H1 (cell line): Measurements from ENCODE around the gene RELN.

Experiments used
- CHD2 ChIP-seq: IDR thresholded peaks from 2 replicates; pipeline ENCODE4 v1.6.1; 2012; ENCODE audit warnings: low read length, improper control_type of control experiment
- GABPA ChIP-seq: IDR thresholded peaks from 2 replicates; pipeline ENCODE4 v1.6.1; 2011; ENCODE audit warnings: mild to moderate bottlenecking, low read length, moderate library complexity, borderline replicate concordance; ENCODE audit not compliant: insufficient read depth
- POLR2AphosphoS5 ChIP-seq: IDR thresholded peaks from 2 replicates; pipeline ENCODE4 v1.6.1; 2011; ENCODE audit warnings: low read depth, low read length
- RAD21 ChIP-seq, 2 experiments: IDR thresholded peaks in 1 of 2; conservative IDR thresholded peaks in 1 of 2; 2 replicates each; pipeline ENCODE4 v1.6.1; 2011; ENCODE audit warnings: low read depth in 2 of 2, low read length in 2 of 2, improper control_type of control experiment in 1 of 2, inconsistent platforms in 1 of 2, mild to moderate bottlenecking in 1 of 2, moderate library complexity in 1 of 2
- SP2 ChIP-seq: IDR thresholded peaks from 2 replicates; pipeline ENCODE4 v1.6.1; 2012; ENCODE audit warnings: mild to moderate bottlenecking, low read length, inconsistent platforms
- SUZ12 ChIP-seq: fragments of 200-600 bp; sonication (generic); IDR thresholded peaks from 2 replicates; pipeline ENCODE4 v1.6.1; 2012; ENCODE audit warnings: mild to moderate bottlenecking, inconsistent platforms, low read length, moderate library complexity, mixed read lengths
- TEAD4 ChIP-seq: IDR thresholded peaks from 2 replicates; pipeline ENCODE4 v1.6.1; 2012; ENCODE audit warnings: low read depth, low read length, inconsistent platforms, mixed read lengths
- ZNF274 ChIP-seq: IDR thresholded peaks from 2 replicates; pipeline ENCODE4 v1.7.0; 2012; ENCODE audit warnings: low read length, borderline replicate concordance; ENCODE audit errors: extremely low read depth
- TF ChIP-seq, protein P1 (sequence below), 3 experiments: IDR thresholded peaks; 1 replicate in 2 of 3; 2 replicates in 1 of 3; pipeline versions ENCODE4 v1.5.1 to v1.6.1; 2011; ENCODE audit warnings: low read length in 3 of 3, mild to moderate bottlenecking in 3 of 3, inconsistent platforms in 2 of 3, low read depth in 1 of 3, moderate library complexity in 1 of 3; ENCODE audit not compliant: insufficient read depth in 1 of 3; ENCODE audit errors: control extremely low read depth in 1 of 3

DNA sequence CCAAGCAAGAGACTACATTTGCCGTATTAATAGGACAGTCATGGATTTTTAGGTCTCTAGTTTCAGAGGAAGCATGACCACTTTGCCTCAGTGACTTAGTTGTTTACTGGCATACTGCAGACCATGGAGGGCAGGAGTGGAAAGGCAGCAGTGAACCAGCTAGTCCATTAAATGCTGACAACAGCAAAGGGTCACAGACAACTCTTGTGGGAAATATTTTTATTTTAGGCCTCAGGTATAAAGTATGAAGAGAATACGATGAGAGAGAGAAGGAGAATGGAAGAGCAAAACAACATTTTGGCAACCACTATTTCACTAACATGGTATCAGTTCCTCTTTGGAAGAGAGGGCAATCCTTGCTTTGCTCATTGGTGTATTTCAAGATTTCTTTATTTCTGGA is 118.0 kb downstream of the RELN start:
- TF ChIP-seq ZNF274, result no peak
- no peak for TF ChIP-seq POLR2AphosphoS5
- no peak for TF ChIP-seq CHD2
- TF ChIP-seq, protein P1, sequence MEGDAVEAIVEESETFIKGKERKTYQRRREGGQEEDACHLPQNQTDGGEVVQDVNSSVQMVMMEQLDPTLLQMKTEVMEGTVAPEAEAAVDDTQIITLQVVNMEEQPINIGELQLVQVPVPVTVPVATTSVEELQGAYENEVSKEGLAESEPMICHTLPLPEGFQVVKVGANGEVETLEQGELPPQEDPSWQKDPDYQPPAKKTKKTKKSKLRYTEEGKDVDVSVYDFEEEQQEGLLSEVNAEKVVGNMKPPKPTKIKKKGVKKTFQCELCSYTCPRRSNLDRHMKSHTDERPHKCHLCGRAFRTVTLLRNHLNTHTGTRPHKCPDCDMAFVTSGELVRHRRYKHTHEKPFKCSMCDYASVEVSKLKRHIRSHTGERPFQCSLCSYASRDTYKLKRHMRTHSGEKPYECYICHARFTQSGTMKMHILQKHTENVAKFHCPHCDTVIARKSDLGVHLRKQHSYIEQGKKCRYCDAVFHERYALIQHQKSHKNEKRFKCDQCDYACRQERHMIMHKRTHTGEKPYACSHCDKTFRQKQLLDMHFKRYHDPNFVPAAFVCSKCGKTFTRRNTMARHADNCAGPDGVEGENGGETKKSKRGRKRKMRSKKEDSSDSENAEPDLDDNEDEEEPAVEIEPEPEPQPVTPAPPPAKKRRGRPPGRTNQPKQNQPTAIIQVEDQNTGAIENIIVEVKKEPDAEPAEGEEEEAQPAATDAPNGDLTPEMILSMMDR (IDR thresholded peaks at IDR 0.05; ENCODE audit: control extremely low read depth in 1 of 3, insufficient read depth in 1 of 3, low read depth in 1 of 3, low read length in 3 of 3), result no peak
- TF ChIP-seq SP2, result no peak
- no peak for TF ChIP-seq RAD21 (IDR thresholded peaks at IDR 0.05 in 1 of 2, conservative IDR thresholded peaks at IDR 0.05 in 1 of 2; ENCODE audit: low read depth in 2 of 2, low read length in 2 of 2)
- TF ChIP-seq GABPA, result no peak
- no peak for TF ChIP-seq TEAD4
- TF ChIP-seq SUZ12, result no peak
